HCT116 (cell line): Measurements from ENCODE around the gene CD72. TPM values are rescaled to one million over a fixed set of nuclear protein-coding genes. Genes with fewer than 3 reads are reported as not detected.

Source experiments
- ATAC-seq: fragments of 200-7000 bp; cut with Tn5 transposase; 2 replicates; pipeline ENCODE4 v1.9.1; 2020; ENCODE audit warnings: mild to moderate bottlenecking, moderate library complexity
- BruUV-seq: library from RNA; stranded (reverse); fragments of 400-500 nt; replicated peaks from 2 replicates; lab custom pipeline; 2021; lab: Mats Ljungman, UMichigan
- CTCF ChIA-PET: fragments of 300-600 bp; sonication (Branson Sonifier 250); formaldehyde crosslinking; loops from one replicate; lab custom pipeline; 2021; ENCODE audit warnings: antibody characterized with exemption; lab: Charles Lee
- POLR2A ChIA-PET: fragments of 300-600, 350-600 bp; sonication (Branson Sonifier 250); formaldehyde crosslinking; loops from one replicate; lab custom pipeline; 2021; ENCODE audit warnings: antibody characterized with exemption; lab: Charles Lee
- RAD21 ChIA-PET, 2 experiments: fragments of 300-600 bp; sonication (Branson Sonifier 250); formaldehyde crosslinking; loops; one replicate each; lab custom pipeline; 2023; ENCODE audit warnings: low total read pairs in 2 of 2; ENCODE audit not compliant: uncharacterized antibody in 2 of 2, unreplicated experiment in 2 of 2, low non-redundant PET in 1 of 2; lab: Charles Lee
- DNase-seq: peaks from one replicate; pipeline ENCODE4 v3.0.0-alpha.2; 2010; ENCODE audit warnings: low read depth, low spot score
- H2AFZ ChIP-seq: fragments of 200-600 bp; shearing (Covaris generic), sonication (generic); 2 replicates; pipeline ENCODE4 v1.6.1; 2017; ENCODE audit warnings: low read depth, mixed run types, mixed read lengths, antibody characterized with exemption, low read length; ENCODE audit not compliant: poor library complexity, severe bottlenecking
- H3K27ac ChIP-seq: 2 replicates; pipeline ENCODE4 v1.5.1; 2012; ENCODE audit warnings: low read depth, low read length
- H3K27me3 ChIP-seq: fragments of 200-600 bp; sonication (generic); 2 replicates; pipeline ENCODE4 v1.6.1; 2016; ENCODE audit warnings: mixed run types, low read length, mixed read lengths; ENCODE audit not compliant: insufficient read depth
- H3K36me3 ChIP-seq, 2 experiments: fragments of 200-500 bp in 1 of 2; fragments of 200-600 bp in 1 of 2; sonication (Bioruptor generic) in 1 of 2; sonication (generic) in 1 of 2; 2 replicates each; pipeline versions ENCODE4 v1.5.1 to v1.6.1; 2014 to 2016; ENCODE audit warnings: low read length in 2 of 2, inconsistent platforms in 1 of 2, mixed read lengths in 1 of 2, mixed run types in 1 of 2; ENCODE audit not compliant: insufficient read depth in 2 of 2, control insufficient read depth in 1 of 2
- H3K4me1 ChIP-seq, 2 experiments: fragments of 200-600 bp in 1 of 2; sonication (generic) in 1 of 2; 2 replicates each; pipeline versions ENCODE4 v1.5.1 to v1.6.1; 2012 to 2017; ENCODE audit warnings: low read length in 2 of 2, inconsistent platforms in 1 of 2, mild to moderate bottlenecking in 1 of 2, mixed read lengths in 1 of 2, mixed run types in 1 of 2, moderate library complexity in 1 of 2; ENCODE audit not compliant: insufficient read depth in 2 of 2, control insufficient read depth in 1 of 2
- H3K4me2 ChIP-seq: fragments of 200-600 bp; sonication (generic); 2 replicates; pipeline ENCODE4 v1.6.1; 2017; ENCODE audit warnings: mixed run types, low read length, mixed read lengths
- H3K4me3 ChIP-seq, 2 experiments: fragments of 200-600 bp in 1 of 2; sonication (generic) in 1 of 2; replicated peaks in 1 of 2; 2 replicates each; pipeline ENCODE4 v1.5.1; 2011 to 2016; ENCODE audit warnings: low read length in 2 of 2, control low read depth in 1 of 2, low read depth in 1 of 2, mild to moderate bottlenecking in 1 of 2, mixed read lengths in 1 of 2, mixed run types in 1 of 2
- H3K79me2 ChIP-seq: fragments of 200-600 bp; sonication (generic); 2 replicates; pipeline ENCODE4 v1.6.1; 2017; ENCODE audit warnings: mild to moderate bottlenecking, mixed run types, low read length, moderate library complexity, mixed read lengths; ENCODE audit not compliant: insufficient read depth
- H3K9ac ChIP-seq: fragments of 200-600 bp; sonication (generic); 2 replicates; pipeline ENCODE4 v1.6.1; 2016; ENCODE audit warnings: low read length, mixed read lengths
- H3K9me2 ChIP-seq: fragments of 200-600 bp; sonication (generic), shearing (Covaris generic); 2 replicates; pipeline ENCODE4 v1.6.1; 2017; ENCODE audit warnings: mixed run types, mild to moderate bottlenecking, moderate library complexity; ENCODE audit not compliant: insufficient read depth
- H3K9me3 ChIP-seq, 2 experiments: fragments of 200-500 bp in 1 of 2; fragments of 200-600 bp in 1 of 2; sonication (Bioruptor generic) in 1 of 2; sonication (generic) in 1 of 2; 2 replicates each; pipeline ENCODE4 v1.6.1; 2014 to 2017; ENCODE audit warnings: low read length in 2 of 2, mixed read lengths in 2 of 2, inconsistent platforms in 1 of 2, low read depth in 1 of 2, mild to moderate bottlenecking in 1 of 2, mixed run types in 1 of 2, moderate library complexity in 1 of 2; ENCODE audit not compliant: control insufficient read depth in 1 of 2, insufficient read depth in 1 of 2
- H4K20me1 ChIP-seq: fragments of 200-600 bp; sonication (generic), shearing (Covaris generic); 2 replicates; pipeline ENCODE4 v1.6.1; 2017; ENCODE audit warnings: mixed run types, mild to moderate bottlenecking, moderate library complexity; ENCODE audit not compliant: insufficient read depth
- CBX3 ChIP-seq: IDR thresholded peaks from 2 replicates; pipeline ENCODE4 v1.6.1; 2012; ENCODE audit warnings: low read depth
- ELF1 ChIP-seq: IDR thresholded peaks from 2 replicates; pipeline ENCODE4 v1.6.1; 2012; ENCODE audit warnings: low read depth, borderline replicate concordance
- JUND ChIP-seq: IDR thresholded peaks from 2 replicates; pipeline ENCODE4 v1.6.1; 2012
- POLR2A ChIP-seq: IDR thresholded peaks from 2 replicates; pipeline ENCODE4 v1.7.0; 2011; ENCODE audit warnings: borderline replicate concordance; ENCODE audit not compliant: insufficient read depth, insufficient read length; ENCODE audit errors: extremely low read depth
- POLR2AphosphoS5 ChIP-seq: IDR thresholded peaks from 2 replicates; pipeline ENCODE4 v1.6.1; 2011; ENCODE audit warnings: mild to moderate bottlenecking, low read depth, low read length, moderate library complexity
- RAD21 ChIP-seq: IDR thresholded peaks from 2 replicates; pipeline ENCODE4 v1.6.1; 2012; ENCODE audit warnings: low read depth, mild to moderate bottlenecking
- REST ChIP-seq: IDR thresholded peaks from 2 replicates; pipeline ENCODE4 v1.6.1; 2012; ENCODE audit warnings: low read depth
- TCF7L2 ChIP-seq: IDR thresholded peaks from 2 replicates; pipeline ENCODE4 v1.7.0; 2011; ENCODE audit warnings: borderline replicate concordance, inconsistent platforms; ENCODE audit not compliant: insufficient read depth, insufficient read length; ENCODE audit errors: extremely low read depth
- intact Hi-C: fragments of 100-400 bp; cut with micrococcal nuclease; formaldehyde crosslinking; loops from 2 replicates; pipeline ENCODE4 v1.10.0; 2022
- total RNA-seq: library from RNA; stranded (reverse); gene quantifications from one replicate; pipeline ENCODE4 v1.2.1, GENCODE V29; 2021; ENCODE audit not compliant: unreplicated experiment

CD72 gene
- total RNA-seq, 1 experiment from 2014 or later: 1.6 TPM

- intact Hi-C loops: no loop called here
- Histone ChIP-seq H3K27ac (no peak overlapping the region), H3K79me2 (no peaks in the 10 kb centered on the region), H3K4me2 (no peak overlapping the region), H4K20me1 (no peaks in the 10 kb centered on the region), H3K4me1 (peaks cover 3 to 12% of the 10 kb centered on the region in 2 experiments; a peak in 2 of 4 replicates), H2AFZ (no peak overlapping the region), H3K9me2 (no peaks in the 10 kb centered on the region), H3K4me3 (no peak overlapping the region), H3K27me3 (no peaks in the 10 kb centered on the region), H3K36me3 (no peaks in the 10 kb centered on the region), H3K9me3 (no peaks in the 10 kb centered on the region), H3K9ac (no peak overlapping the region)
- RAD21 ChIA-PET: no interaction called here
- POLR2A ChIA-PET: no interaction called here
- ATAC-seq (no peak), DNase-seq (no peak)
- TF ChIP-seq RAD21 (no peak), POLR2A (no peak), JUND (no peak), TCF7L2 (no peak), POLR2AphosphoS5 (no peak), ELF1 (no peak), REST (no peak), CBX3 (no peak)
- CTCF ChIA-PET: no interaction called here
- BruUV-seq: no TSS peak
Measured at GRCh38 chr9:35564658-35565061, 53.6 kb downstream of the CD72 start.
